PC-9 (cell line): ENCODE results near the gene SMARCA2. TPM values are rescaled to one million over a fixed set of nuclear protein-coding genes. Genes with fewer than 3 reads are reported as not detected.

Experiments used
- BruUV-seq: library from RNA; stranded (reverse); fragments of 400-500 nt; replicated peaks from 2 replicates; lab custom pipeline; 2021; lab: Mats Ljungman, UMichigan
- CTCF ChIA-PET: fragments of 300-600 bp; sonication (Branson Sonifier 250); formaldehyde crosslinking; loops from one replicate; lab custom pipeline; 2022; ENCODE audit warnings: antibody characterized with exemption; lab: Charles Lee
- POLR2A ChIA-PET: fragments of 300-600 bp; sonication (Branson Sonifier 250); formaldehyde crosslinking; loops from one replicate; lab custom pipeline; 2022; ENCODE audit warnings: antibody characterized with exemption; ENCODE audit not compliant: unreplicated experiment; lab: Charles Lee
- DNase-seq, 2 experiments: peaks; one replicate each; pipeline versions ENCODE4 v3.0.0 to v3.0.0-alpha.2; 2015 to 2022; ENCODE audit warnings: mixed read lengths in 1 of 2
- H2AFZ ChIP-seq: fragments of 200-600 bp; sonication (generic); 2 replicates; pipeline ENCODE4 v1.8.1; 2017; ENCODE audit warnings: antibody characterized with exemption
- H3F3A ChIP-seq: fragments of 200-600 bp; sonication (generic); 2 replicates; pipeline ENCODE4 v1.8.1; 2017; ENCODE audit warnings: antibody characterized with exemption, mild to moderate bottlenecking, low read depth; ENCODE audit not compliant: insufficient read depth
- H3K27ac ChIP-seq: fragments of 200-600 bp; sonication (generic); 2 replicates; pipeline ENCODE4 v1.6.1; 2016; ENCODE audit warnings: mixed run types
- H3K27me3 ChIP-seq: fragments of 200-600 bp; sonication (generic); 2 replicates; pipeline ENCODE4 v1.6.1; 2016; ENCODE audit warnings: low read depth, mixed run types; ENCODE audit not compliant: insufficient read depth
- H3K36me3 ChIP-seq: fragments of 200-600 bp; sonication (generic); 2 replicates; pipeline ENCODE4 v1.6.1; 2016; ENCODE audit warnings: low read depth, mixed run types
- H3K4me1 ChIP-seq: fragments of 200-600 bp; sonication (generic); replicated peaks from 2 replicates; pipeline ENCODE4 v1.6.1; 2016; ENCODE audit warnings: mixed run types; ENCODE audit not compliant: insufficient read depth
- H3K4me2 ChIP-seq: fragments of 200-600 bp; sonication (generic); 2 replicates; pipeline ENCODE4 v1.6.1; 2017; ENCODE audit warnings: mixed run types
- H3K4me3 ChIP-seq: fragments of 200-600 bp; sonication (generic); 2 replicates; pipeline ENCODE4 v1.6.1; 2016; ENCODE audit warnings: mixed run types
- H3K79me2 ChIP-seq: fragments of 200-600 bp; sonication (generic); 2 replicates; pipeline ENCODE4 v1.6.1; 2017; ENCODE audit warnings: low read depth, mixed run types
- H3K9me2 ChIP-seq: fragments of 200-600 bp; sonication (generic); 2 replicates; pipeline ENCODE4 v1.8.1; 2017; ENCODE audit warnings: mild to moderate bottlenecking; ENCODE audit not compliant: insufficient read depth
- H3K9me3 ChIP-seq: fragments of 200-600 bp; sonication (generic); 2 replicates; pipeline ENCODE4 v1.8.1; 2016; ENCODE audit warnings: low read depth; ENCODE audit not compliant: insufficient read depth
- H4K20me1 ChIP-seq: fragments of 200-600 bp; sonication (generic); 2 replicates; pipeline ENCODE4 v1.8.1; 2017; ENCODE audit not compliant: insufficient read depth
- CTCF ChIP-seq: fragments of 200-600 bp; sonication (generic); conservative IDR thresholded peaks from 2 replicates; pipeline ENCODE4 v1.6.1; 2017; ENCODE audit warnings: mixed run types, antibody characterized with exemption, mild to moderate bottlenecking, moderate library complexity
- EZH2 ChIP-seq: fragments of 200-600 bp; sonication (generic); IDR thresholded peaks from 2 replicates; pipeline ENCODE4 v1.8.0; 2017; ENCODE audit warnings: antibody characterized with exemption, low read depth
- intact Hi-C: fragments of 100-400 bp; cut with micrococcal nuclease; formaldehyde crosslinking; loops from one replicate; pipeline ENCODE4 v1.10.0; 2022; ENCODE audit not compliant: unreplicated experiment
- total RNA-seq: library from RNA; stranded (reverse); gene quantifications from 2 replicates; pipeline ENCODE4 v1.2.3, GENCODE V29; 2021

Gene SMARCA2
- total RNA-seq, 1 experiment from 2014 or later = 29.3 TPM

- TF ChIP-seq CTCF (no peak), EZH2 (no peak)
- Histone ChIP-seq H3K9me2 (no peaks in the 10 kb centered on the region), H3K4me2 (no peak overlapping the region), H3K79me2 (no peaks in the 10 kb centered on the region; the same call in 1 of the 2 replicates), H4K20me1 (no peaks in the 10 kb centered on the region), H3K27ac (no peak overlapping the region), H3F3A (no peaks in the 10 kb centered on the region), H3K4me1 (peaks cover 10% of the 10 kb centered on the region), H3K9me3 (no peaks in the 10 kb centered on the region), H2AFZ (no peak overlapping the region), H3K4me3 (no peak overlapping the region), H3K36me3 (no peaks in the 10 kb centered on the region), H3K27me3 (no peaks in the 10 kb centered on the region)
- no TSS peak for BruUV-seq
- ChIA-PET CTCF (no interaction called here), POLR2A (no interaction called here)
- intact Hi-C loops = no loop called here
- no peak for DNase-seq
Observed at GRCh38 chr9:2023042-2023441, 7.9 kb downstream of the SMARCA2 start.

- H4K20me1 ChIP-seq = no peaks in the 10 kb centered on the region
- no peak overlapping the region for H3K27ac ChIP-seq
- no peaks in the 10 kb centered on the region; the same call in 1 of the 2 replicates for H3K79me2 ChIP-seq
- H3K4me3 ChIP-seq = no peak overlapping the region
- no peak overlapping the region for H2AFZ ChIP-seq
- ChIA-PET POLR2A (no interaction called here), CTCF (no interaction called here)
- BruUV-seq = no TSS peak
- no peaks in the 10 kb centered on the region for H3K27me3 ChIP-seq
- H3K36me3 ChIP-seq = no peaks in the 10 kb centered on the region
- no peaks in the 10 kb centered on the region for H3K9me3 ChIP-seq
- H3K4me1 ChIP-seq = peaks cover 6% of the 10 kb centered on the region
- no peak overlapping the region for H3K4me2 ChIP-seq
- intact Hi-C loops = no loop called here
- no peaks in the 10 kb centered on the region for H3K9me2 ChIP-seq
- no peak for DNase-seq
- TF ChIP-seq EZH2 = no peak
- TF ChIP-seq CTCF = no peak
- no peaks in the 10 kb centered on the region for H3F3A ChIP-seq
Observed at GRCh38 chr9:2023532-2023931, 8.4 kb downstream of the SMARCA2 start.

GRCh38 chr9:2024888-2025782 lies 10.0 kb downstream of the SMARCA2 start:
- ChIA-PET POLR2A (no interaction called here), CTCF (no interaction called here)
- H3K4me1 ChIP-seq = no peaks in the 10 kb centered on the region
- no peaks in the 10 kb centered on the region for H3K9me2 ChIP-seq
- no peak for TF ChIP-seq EZH2
- TF ChIP-seq CTCF = no peak
- intact Hi-C loops = no loop called here
- no peak for DNase-seq
- H4K20me1 ChIP-seq = no peaks in the 10 kb centered on the region
- H3K36me3 ChIP-seq = no peaks in the 10 kb centered on the region
- H3K4me3 ChIP-seq = no peak overlapping the region
- no peaks in the 10 kb centered on the region for H3K9me3 ChIP-seq
- no peaks in the 10 kb centered on the region for H3F3A ChIP-seq
- H3K27me3 ChIP-seq = no peaks in the 10 kb centered on the region
- no peak overlapping the region for H3K4me2 ChIP-seq
- no peak overlapping the region for H3K27ac ChIP-seq
- no peaks in the 10 kb centered on the region for H3K79me2 ChIP-seq
- no TSS peak for BruUV-seq
- H2AFZ ChIP-seq = no peak overlapping the region
